GM11168 (cell line): ENCODE measurements around the gene COMT.

Source experiments
- in situ Hi-C: fragments of 300-500 bp; cut with MboI; formaldehyde crosslinking; loops from one replicate; pipeline ENCODE4 v1.12.0; 2022; ENCODE audit warnings: low sequenced_read_pairs; ENCODE audit not compliant: unreplicated experiment

The COMT gene

DNA sequence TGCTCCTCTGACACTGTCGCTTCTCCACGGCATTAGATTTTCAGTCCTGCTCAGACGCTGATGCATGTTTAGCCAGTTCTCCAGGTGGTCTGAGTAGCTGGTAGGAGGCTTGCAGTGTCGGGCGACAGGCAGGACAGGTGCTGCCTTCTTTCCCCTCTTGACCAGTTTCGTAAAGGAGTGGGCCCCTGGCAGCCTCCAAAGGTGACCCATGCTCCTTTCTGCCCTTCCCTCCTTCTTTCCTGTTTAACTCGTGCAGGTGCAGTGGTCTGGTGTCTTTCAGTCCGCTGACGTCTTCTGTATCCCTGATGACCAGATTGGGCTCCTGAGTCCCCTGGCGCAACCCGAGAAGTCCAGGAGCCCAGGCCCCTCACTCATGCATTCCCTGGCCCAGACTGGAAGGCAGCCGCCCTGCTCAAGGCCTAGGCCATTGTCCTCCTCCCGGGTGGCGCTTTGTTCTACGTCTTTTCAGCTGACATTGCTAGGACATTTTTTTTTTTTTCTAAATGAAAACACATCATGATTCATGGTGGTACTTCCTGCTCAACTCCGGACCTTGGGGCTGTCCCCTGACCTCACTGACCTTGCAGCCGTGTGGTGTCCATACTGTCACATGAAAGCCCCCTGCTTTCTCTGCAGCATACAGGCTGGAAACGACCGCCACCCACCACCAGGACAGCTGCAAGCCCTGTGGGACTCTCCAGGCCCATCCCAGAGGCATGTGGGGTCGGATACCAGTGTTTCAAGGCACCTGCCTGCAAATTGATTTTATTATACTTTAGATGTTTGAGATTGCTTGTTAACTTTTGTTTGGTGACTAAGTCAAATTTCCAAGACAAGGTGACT lies 25.6 kb downstream of the COMT start:
- in situ Hi-C loops, result no loop called here

GRCh38 chr22:19967850-19968449 lies 26.4 kb downstream of the COMT start:
- in situ Hi-C loops, result no loop called here

GRCh38 chr22:19968450-19968891 lies 26.9 kb downstream of the COMT start:
- in situ Hi-C loops, result no loop called here

GRCh38 chr22:19969141-19969928 lies 27.8 kb downstream of the COMT start:
- in situ Hi-C loops, result no loop called here

- in situ Hi-C loops, result no loop called here
Measured at GRCh38 chr22:19970031-19970478, 28.5 kb downstream of the COMT start.

DNA sequence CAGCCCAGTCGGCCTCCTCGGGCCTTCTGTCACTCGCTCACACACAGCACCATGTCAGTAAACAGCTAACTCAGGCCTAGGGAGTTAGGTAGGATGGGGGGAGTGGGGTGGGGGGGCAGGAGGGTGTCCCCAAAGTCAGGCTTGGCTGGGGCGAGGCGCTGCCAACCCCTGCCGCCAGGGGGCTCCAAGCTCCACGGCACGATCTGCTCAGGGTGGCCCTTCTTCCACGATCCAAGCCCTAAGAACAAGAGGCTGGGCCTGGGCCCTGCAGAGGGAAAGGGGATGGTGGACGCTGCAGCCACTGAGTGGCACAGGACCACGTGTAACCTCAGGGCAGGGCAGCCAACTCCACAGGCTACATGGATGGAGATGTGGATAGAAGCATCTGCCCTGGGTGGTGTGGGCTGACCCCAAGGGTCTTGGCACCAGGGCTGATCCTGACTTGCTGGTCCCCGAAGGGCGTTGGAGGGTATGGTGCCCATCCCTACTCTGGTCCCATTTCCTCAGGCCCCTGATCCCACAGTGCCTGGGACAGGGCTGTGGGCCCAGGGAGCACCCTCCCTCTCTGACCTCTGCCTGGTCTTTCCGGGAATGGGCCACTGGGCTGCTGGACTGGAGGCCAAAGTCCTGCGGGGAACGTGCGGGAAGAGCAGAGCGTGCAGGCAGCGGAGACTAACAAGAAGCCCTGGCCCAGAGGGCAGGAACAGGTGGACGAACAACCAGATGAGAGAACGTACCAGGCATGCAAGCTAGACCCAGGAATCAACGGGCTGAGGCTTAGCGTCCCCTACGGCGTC lies 29.1 kb downstream of the COMT start:
- in situ Hi-C loops, result no loop called here

- in situ Hi-C loops, result no loop called here
Measured at GRCh38 chr22:19971276-19972124, 29.9 kb downstream of the COMT start.

GRCh38 chr22:19972251-19972650 lies 30.7 kb downstream of the COMT start:
- in situ Hi-C loops, result no loop called here

GRCh38 chr22:19972652-19973550 lies 31.3 kb downstream of the COMT start:
- in situ Hi-C loops, result no loop called here

DNA sequence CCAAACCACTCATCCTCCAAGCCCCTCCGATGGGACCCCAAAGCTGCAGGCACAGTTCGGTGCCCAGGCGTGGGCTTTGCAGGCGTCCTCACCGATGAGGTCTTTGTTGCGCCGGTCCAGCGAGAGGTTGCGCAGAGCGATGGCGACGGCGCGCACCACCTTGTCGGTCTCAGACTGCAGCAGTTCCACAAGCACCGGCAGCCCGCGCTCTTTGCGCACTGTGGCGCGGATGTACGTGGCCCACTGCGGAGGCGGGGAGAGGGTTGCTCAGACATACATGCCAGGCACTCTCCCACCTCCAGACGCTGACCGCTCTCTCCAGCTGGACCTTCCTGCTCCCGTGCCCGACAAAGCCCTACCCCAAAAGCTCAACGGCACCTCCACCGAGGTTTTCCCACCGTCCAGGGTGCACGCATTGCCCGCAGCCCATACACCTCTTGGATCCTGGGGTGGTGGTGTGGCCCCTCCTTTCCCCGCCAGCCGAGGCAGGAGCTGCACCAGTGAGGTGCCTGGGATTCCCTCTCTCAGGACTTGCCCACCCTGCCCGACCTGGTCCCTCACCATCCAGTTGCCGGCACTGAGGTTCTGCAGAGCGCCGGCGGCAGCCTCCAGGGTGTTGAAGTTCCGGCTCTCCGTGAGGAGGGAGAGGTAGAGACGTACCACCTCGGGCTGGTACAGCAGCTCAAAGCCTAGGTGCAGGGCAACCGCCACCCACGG lies 32.1 kb downstream of the COMT start:
- in situ Hi-C loops, result no loop called here

GRCh38 chr22:19974268-19974861 lies 32.8 kb downstream of the COMT start:
- in situ Hi-C loops, result no loop called here

- in situ Hi-C loops, result no loop called here
Measured at GRCh38 chr22:19974935-19975706, 33.5 kb downstream of the COMT start.

DNA sequence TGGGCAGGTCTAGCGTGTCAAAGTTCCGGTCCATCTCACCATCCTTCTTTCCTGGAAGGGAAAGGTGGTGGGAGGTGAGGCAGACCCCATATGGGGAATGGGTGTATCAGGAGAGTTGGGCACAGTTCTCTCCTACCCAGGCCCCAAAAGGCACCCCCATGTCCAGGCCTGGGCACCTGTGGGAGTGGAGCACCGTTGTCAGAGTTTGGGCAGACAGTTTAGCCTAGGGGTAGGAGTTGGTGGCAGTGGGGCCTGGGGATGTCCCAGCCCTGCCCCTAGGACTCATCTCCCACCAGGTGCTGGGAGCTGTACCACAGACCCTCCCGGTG lies 34.1 kb downstream of the COMT start:
- in situ Hi-C loops, result no loop called here

DNA sequence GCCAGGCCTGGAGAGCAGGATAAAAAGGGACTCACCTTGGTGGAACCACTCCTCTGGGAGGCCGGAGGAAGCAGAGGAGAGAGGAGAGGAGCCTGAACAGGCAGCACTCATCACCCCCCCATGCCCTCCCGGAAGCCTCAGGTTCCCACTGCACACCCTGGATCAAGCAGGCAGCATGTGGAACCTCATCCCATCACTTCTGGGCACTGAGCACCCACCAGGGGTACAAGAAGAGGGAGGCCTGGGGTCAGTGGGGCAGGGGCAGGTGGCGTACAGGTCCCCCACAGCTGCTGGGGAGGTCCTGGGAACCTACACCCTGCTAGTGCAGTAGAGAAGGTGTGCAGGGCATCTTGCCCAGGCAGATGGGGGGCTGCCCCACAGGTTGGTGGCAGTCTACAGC lies 35.1 kb downstream of the COMT start:
- in situ Hi-C loops, result no loop called here

DNA sequence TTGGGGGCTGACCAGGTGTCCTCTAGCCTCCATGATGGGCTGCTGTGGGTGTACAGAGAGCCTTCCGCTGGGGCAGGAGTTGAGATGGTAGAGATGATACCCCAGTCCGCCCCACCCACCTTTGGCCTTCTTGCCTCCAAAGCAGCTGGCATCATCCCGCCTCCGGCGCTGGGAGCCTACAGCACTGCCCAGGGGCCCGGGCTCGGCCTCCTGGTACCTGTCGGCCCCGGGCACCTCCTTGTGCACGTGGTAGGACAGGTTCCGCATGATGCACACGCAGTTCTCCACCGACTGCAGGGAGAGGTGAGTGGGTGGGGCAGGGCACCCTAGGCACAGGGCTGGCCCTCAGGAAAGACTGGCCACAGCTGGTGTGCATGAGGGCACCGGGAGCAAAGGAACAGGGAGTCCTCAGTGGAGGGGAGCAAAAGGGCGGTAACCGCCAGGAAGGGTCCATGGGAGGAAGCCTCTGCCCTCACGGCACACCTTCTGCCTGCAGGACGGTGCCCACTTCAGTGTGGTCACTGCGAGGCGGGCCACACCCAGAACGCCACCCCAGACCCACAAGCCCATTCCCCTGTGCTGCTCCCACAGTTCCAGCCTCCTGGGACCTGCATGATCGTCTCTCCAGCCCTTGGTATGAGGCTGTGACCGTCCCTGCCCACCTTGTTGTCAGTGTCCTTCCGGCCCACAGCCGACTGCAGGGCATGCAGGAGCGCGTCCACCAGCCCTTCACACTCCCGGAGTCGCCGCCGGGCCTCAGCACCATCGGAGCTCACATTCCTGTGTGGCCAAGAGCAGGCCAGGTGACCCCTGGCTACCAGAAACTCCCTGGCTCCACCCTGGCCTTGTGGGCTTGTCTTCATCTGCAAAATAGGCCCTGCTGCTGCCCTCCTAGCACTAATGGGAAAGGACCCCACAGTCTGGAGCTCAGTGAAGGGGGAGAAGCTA lies 36.0 kb downstream of the COMT start:
- in situ Hi-C loops, result no loop called here

DNA sequence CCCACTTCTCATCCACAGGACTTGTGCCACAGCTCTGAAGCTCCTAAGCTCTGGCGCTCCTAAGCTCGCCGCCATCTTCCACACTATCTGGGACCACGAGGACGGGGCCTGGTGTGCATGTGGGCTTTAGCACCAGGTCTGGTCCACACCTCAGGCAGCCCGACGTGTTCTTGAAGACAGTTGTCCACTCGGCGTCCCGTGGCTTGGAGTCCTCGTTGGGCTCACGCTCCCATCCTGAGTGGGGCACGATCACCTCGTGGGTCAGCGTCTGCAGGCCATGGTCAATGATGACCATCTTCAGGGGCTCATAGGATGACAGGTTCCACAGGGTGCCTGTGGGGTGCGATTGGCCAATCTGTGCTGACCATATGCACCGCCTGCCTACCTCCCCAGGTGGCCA lies 37.2 kb downstream of the COMT start:
- in situ Hi-C loops, result no loop called here
